Right atrium auricular region (tissue), 2 donors: ENCODE results near the gene INPP4B. TPM values are rescaled to one million over a fixed set of nuclear protein-coding genes. Genes with fewer than 3 reads are reported as not detected.

Source experiments
- DNase-seq: peaks from one replicate; pipeline ENCODE4 v3.0.0-alpha.2; 2019; ENCODE audit warnings: low spot score
- H3K27ac ChIP-seq, 2 donors: fragments of 200-600 bp; sonication (generic); 1 replicate in 1 of 2; 2 replicates in 1 of 2; pipeline ENCODE4 v1.5.1; 2016 to 2019
- H3K27me3 ChIP-seq, 2 donors: fragments of 200-600 bp; sonication (generic); one replicate each; pipeline versions ENCODE4 v1.5.1 to v1.6.0; 2017 to 2019
- H3K36me3 ChIP-seq: fragments of 200-600 bp; sonication (generic); one replicate; pipeline ENCODE4 v1.5.1; 2016
- H3K4me1 ChIP-seq, 2 donors: fragments of 200-600 bp; sonication (generic); one replicate each; pipeline versions ENCODE4 v1.5.1 to v1.6.0; 2017 to 2019
- H3K4me3 ChIP-seq, 2 donors: fragments of 200-600 bp; sonication (generic); 1 replicate in 1 of 2; 2 replicates in 1 of 2; pipeline ENCODE4 v1.5.1; 2017 to 2019; ENCODE audit warnings: mild to moderate bottlenecking in 1 of 2, moderate library complexity in 1 of 2
- H3K9me3 ChIP-seq, 2 donors: fragments of 200-600 bp; sonication (generic); one replicate each; pipeline ENCODE4 v1.5.1; 2019
- total RNA-seq, 2 donors: library from RNA; depleted of rRNA; stranded (reverse); fragments of >200 nt; gene quantifications; one replicate each; pipeline ENCODE4 v1.1.0, GENCODE V29; 2016
- TF ChIP-seq, protein P1 (sequence below), 2 donors: fragments of 200-600 bp; sonication (generic); IDR thresholded peaks; one replicate each; pipeline ENCODE4 v1.5.1; 2019; ENCODE audit warnings: antibody characterized with exemption in 2 of 2

Gene INPP4B
- total RNA-seq, 2 donors from 2014 or later, result 14.8 to 15.3 TPM

DNA sequence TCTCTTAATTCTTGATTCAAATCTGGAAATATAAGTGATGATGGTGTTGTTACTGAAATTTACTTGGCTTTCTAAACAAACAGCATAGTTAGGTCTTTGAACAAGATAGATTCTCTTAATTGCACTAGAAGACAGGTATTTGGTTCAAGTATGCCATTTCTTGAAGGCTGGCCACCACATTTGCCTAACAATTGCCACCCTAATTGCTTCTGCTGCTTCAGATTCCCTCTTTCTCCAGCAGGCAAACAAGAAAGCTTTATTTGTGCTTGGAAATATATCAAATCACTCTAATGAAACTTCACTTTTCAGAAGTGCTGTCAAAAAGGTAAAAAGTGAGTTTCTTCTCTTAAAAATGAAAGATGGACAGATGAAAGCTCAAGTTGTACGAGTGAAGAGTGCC, 418.6 kb downstream of the INPP4B start:
- Histone ChIP-seq H3K27me3 (no peaks in the 10 kb centered on the region), H3K4me1 (no peaks in the 10 kb centered on the region), H3K4me3 (no peak overlapping the region), H3K9me3 (no peaks in the 10 kb centered on the region), H3K27ac (no peak overlapping the region), H3K36me3 (no peaks in the 10 kb centered on the region)
- TF ChIP-seq, protein P1, sequence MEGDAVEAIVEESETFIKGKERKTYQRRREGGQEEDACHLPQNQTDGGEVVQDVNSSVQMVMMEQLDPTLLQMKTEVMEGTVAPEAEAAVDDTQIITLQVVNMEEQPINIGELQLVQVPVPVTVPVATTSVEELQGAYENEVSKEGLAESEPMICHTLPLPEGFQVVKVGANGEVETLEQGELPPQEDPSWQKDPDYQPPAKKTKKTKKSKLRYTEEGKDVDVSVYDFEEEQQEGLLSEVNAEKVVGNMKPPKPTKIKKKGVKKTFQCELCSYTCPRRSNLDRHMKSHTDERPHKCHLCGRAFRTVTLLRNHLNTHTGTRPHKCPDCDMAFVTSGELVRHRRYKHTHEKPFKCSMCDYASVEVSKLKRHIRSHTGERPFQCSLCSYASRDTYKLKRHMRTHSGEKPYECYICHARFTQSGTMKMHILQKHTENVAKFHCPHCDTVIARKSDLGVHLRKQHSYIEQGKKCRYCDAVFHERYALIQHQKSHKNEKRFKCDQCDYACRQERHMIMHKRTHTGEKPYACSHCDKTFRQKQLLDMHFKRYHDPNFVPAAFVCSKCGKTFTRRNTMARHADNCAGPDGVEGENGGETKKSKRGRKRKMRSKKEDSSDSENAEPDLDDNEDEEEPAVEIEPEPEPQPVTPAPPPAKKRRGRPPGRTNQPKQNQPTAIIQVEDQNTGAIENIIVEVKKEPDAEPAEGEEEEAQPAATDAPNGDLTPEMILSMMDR (IDR thresholded peaks at IDR 0.05), result no peak
- DNase-seq, result no peak

DNA sequence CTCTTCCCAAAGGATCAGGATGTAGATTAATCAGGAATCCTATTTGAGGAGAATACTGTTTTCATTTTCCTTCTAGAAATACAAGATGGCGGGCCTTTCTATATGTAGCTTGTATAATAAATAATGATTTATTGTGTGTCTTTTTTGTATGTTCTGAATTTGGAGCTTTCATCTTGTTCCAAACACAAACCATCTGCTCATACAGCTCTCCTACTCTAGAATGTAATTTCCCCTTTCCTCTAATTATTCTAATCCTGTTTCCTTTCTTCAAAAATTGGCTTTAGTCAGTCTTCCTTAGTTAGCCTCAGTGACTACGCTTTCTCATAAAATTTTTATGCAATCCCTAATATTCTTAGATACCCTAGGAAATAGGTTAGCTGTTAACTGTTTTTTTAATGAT, 422.2 kb downstream of the INPP4B start:
- H3K27me3 ChIP-seq, result no peaks in the 10 kb centered on the region
- H3K4me1 ChIP-seq, result no peaks in the 10 kb centered on the region
- H3K9me3 ChIP-seq, result no peaks in the 10 kb centered on the region
- H3K36me3 ChIP-seq, result no peaks in the 10 kb centered on the region
- TF ChIP-seq, protein P1 (IDR thresholded peaks at IDR 0.05), result no peak
- no peak overlapping the region for H3K4me3 ChIP-seq
- no peak for DNase-seq
- no peak overlapping the region for H3K27ac ChIP-seq

DNA sequence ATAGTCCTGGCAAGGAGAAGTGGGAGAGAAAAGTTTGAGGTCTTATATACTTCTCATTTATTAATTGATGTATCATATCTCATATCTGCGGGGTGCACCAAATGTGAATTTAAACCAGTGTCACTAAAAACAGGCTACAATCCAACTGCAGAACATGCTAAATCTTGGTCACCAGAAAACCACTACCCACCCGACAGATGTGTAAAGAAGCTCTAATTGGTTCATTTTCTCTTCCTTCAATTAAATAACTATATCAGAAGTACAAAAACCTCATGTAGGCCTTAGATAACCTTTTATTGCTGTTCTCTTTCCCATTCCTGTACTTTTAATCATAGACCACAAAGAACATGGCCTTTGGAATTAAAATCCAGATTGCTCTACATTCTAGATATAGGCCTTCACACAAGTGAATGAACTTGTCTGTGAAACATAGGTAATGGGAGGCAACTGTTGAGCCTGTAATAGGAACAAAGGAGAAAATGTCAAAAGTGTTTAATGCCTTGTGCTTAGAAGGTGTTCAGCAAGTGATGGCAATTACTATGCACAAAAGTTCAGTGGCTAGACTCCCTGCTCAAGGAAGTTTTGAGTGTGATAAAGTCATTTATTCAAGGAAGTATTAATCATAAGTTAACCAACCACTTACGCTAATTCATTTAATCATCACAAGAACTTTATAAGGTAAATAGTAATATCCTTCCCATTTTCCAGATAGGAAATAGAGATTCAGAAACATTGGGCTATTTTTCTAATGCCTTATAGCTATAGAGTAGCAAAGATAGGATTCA, 425.6 kb downstream of the INPP4B start:
- Histone ChIP-seq H3K27ac (no peak overlapping the region), H3K4me1 (no peaks in the 10 kb centered on the region), H3K9me3 (no peaks in the 10 kb centered on the region), H3K27me3 (no peaks in the 10 kb centered on the region), H3K36me3 (no peaks in the 10 kb centered on the region), H3K4me3 (no peak overlapping the region)
- TF ChIP-seq, protein P1 (IDR thresholded peaks at IDR 0.05), result no peak
- DNase-seq, result no peak

DNA sequence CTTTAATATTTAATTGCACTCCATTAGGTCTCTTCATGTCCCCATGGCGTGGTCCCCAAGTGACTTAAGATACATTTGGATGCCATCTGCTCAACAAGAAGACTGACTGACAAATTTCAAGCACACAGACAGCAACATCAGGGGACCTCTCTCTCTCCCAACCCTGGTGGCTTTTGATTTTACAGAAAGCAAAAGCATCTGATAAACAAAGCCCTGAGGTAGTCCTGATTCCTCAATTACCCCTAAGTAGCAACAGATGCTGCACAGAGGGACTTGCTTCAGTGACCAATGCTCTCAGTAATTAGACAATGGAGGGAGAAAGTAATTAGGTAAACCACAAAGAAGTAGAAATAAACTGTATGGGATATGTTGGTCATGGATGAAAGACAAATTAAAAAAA, 426.4 kb downstream of the INPP4B start:
- Histone ChIP-seq H3K27me3 (no peaks in the 10 kb centered on the region), H3K36me3 (no peaks in the 10 kb centered on the region), H3K27ac (no peak overlapping the region), H3K4me1 (no peaks in the 10 kb centered on the region), H3K9me3 (no peaks in the 10 kb centered on the region), H3K4me3 (no peak overlapping the region)
- DNase-seq, result no peak
- TF ChIP-seq, protein P1 (IDR thresholded peaks at IDR 0.05), result no peak

DNA sequence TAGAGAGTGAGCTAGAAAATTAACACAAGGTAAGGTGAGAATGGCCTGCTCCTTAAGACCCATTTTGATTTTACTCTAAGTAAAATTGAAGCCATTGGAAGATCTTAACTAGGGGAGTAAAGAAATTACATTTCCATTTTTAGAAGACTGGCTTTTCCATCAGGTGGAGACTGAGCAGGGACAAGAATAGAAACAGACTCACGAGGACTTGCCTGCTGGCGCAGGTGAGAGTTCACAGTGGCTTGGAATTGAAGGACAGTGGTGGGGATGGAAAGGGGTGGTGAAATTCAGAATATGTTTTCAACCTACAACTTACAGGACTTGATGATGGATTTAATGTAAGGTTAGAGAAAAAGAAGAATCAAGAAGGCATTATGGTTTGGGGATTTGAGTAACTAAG, 427.4 kb downstream of the INPP4B start:
- TF ChIP-seq, protein P1 (IDR thresholded peaks at IDR 0.05), result no peak
- Histone ChIP-seq H3K27ac (no peak overlapping the region), H3K9me3 (no peaks in the 10 kb centered on the region), H3K4me1 (no peaks in the 10 kb centered on the region), H3K4me3 (no peak overlapping the region), H3K27me3 (no peaks in the 10 kb centered on the region), H3K36me3 (no peaks in the 10 kb centered on the region)
- no peak for DNase-seq
